Measurements from ENCODE around the gene SPAG5.

- TF ChIP-seq CTCF (conservative IDR thresholded peaks at IDR 0.05; ENCODE audit: low read depth in 2 of 2), result no peak
- TF ChIP-seq EZH2 (IDR thresholded peaks at IDR 0.05; ENCODE audit: low read depth, unreplicated experiment), result no peak
- no peak for TF ChIP-seq POLR2AphosphoS5 (IDR thresholded peaks at IDR 0.05; ENCODE audit: low read depth)
- TF ChIP-seq STAT1 (IDR thresholded peaks at IDR 0.05; ENCODE audit: unreplicated experiment), result no peak
- no peak for TF ChIP-seq CREB1 (CRISPR knock-in tag; IDR thresholded peaks at IDR 0.05; ENCODE audit: low read depth)
- no peak for TF ChIP-seq EZH2phosphoT487 (IDR thresholded peaks at IDR 0.05; ENCODE audit: unreplicated experiment)
- TF ChIP-seq ZNF114 (CRISPR knock-in tag; IDR thresholded peaks at IDR 0.05), result no peak
- no peak for TF ChIP-seq REST (IDR thresholded peaks at IDR 0.05; ENCODE audit: unreplicated experiment)
- TF ChIP-seq ETS1 (IDR thresholded peaks at IDR 0.05), result no peak
- TF ChIP-seq ZNF331 (CRISPR knock-in tag; IDR thresholded peaks at IDR 0.05; ENCODE audit: low read depth), result no peak
- no peak for TF ChIP-seq JUNB (IDR thresholded peaks at IDR 0.05; ENCODE audit: unreplicated experiment)
Measured at GRCh38 chr17:28582513-28582912, 16.3 kb downstream of the SPAG5 start.

All from GM23338 (cell line).